WTC11 (cell line): Measurements from ENCODE around the gene ELOA. TPM values are rescaled to one million over a fixed set of nuclear protein-coding genes. Genes with fewer than 3 reads are reported as not detected.

Experiments used
- ATAC-seq: fragments of 200-7000 bp; cut with Tn5 transposase; 2 replicates; pipeline ENCODE4 v1.10.0; 2021; ENCODE audit warnings: mild to moderate bottlenecking, moderate library complexity
- CTCF ChIA-PET: fragments of 300-600 bp; sonication (Branson Sonifier 250); formaldehyde crosslinking; loops from one replicate; lab custom pipeline; 2021; ENCODE audit warnings: antibody characterized with exemption; lab: Charles Lee
- POLR2A ChIA-PET: fragments of 350-600 bp; sonication (Branson Sonifier 250); formaldehyde crosslinking; loops from one replicate; lab custom pipeline; 2021; ENCODE audit warnings: antibody characterized with exemption; lab: Charles Lee
- DNase-seq: peaks from one replicate; pipeline ENCODE4 v3.0.0; 2021; ENCODE audit warnings: low spot score
- H3K27ac Mint-ChIP-seq: 2 replicates; pipeline ENCODE4 v1.8.0; 2021; ENCODE audit warnings: mixed read lengths
- H3K27me3 Mint-ChIP-seq: 2 replicates; pipeline ENCODE4 v1.8.0; 2021; ENCODE audit warnings: low read depth, mild to moderate bottlenecking, moderate library complexity, mixed read lengths
- H3K36me3 Mint-ChIP-seq: 2 replicates; pipeline ENCODE4 v1.8.0; 2021; ENCODE audit warnings: mixed read lengths
- H3K4me1 Mint-ChIP-seq: 2 replicates; pipeline ENCODE4 v1.8.0; 2022; ENCODE audit warnings: mixed read lengths
- H3K4me3 Mint-ChIP-seq: 2 replicates; pipeline ENCODE4 v1.8.0; 2021; ENCODE audit warnings: mild to moderate bottlenecking, moderate library complexity, mixed read lengths
- H3K9me3 Mint-ChIP-seq: 2 replicates; pipeline ENCODE4 v1.8.0; 2021; ENCODE audit warnings: mixed read lengths
- ATF6 ChIP-seq: sonication (generic); formaldehyde crosslinking; IDR thresholded peaks from 2 replicates; pipeline ENCODE4 v1.8.1; 2023; ENCODE audit warnings: mild to moderate bottlenecking, missing genetic modification reagents
- CBFB ChIP-seq: sonication (generic); formaldehyde crosslinking; IDR thresholded peaks from 2 replicates; pipeline ENCODE4 v1.8.1; 2022; ENCODE audit warnings: mild to moderate bottlenecking, low read depth, missing genetic modification reagents
- CREB1 ChIP-seq: sonication (generic); formaldehyde crosslinking; IDR thresholded peaks from 2 replicates; pipeline ENCODE4 v1.8.0; 2023; ENCODE audit warnings: mild to moderate bottlenecking, missing genetic modification reagents
- CREM ChIP-seq: sonication (generic); formaldehyde crosslinking; IDR thresholded peaks from 2 replicates; pipeline ENCODE4 v1.8.1; 2022; ENCODE audit warnings: mild to moderate bottlenecking, missing genetic modification reagents, moderate library complexity
- FOXJ3 ChIP-seq: sonication (generic); formaldehyde crosslinking; IDR thresholded peaks from 2 replicates; pipeline ENCODE4 v1.9.0; 2021; ENCODE audit warnings: missing genetic modification reagents, mild to moderate bottlenecking, borderline replicate concordance
- GTF2I ChIP-seq: fragments of 250-450 bp; sonication (Bioruptor Pico); conservative IDR thresholded peaks from 2 replicates; pipeline ENCODE4 v1.4.0; 2021; ENCODE audit warnings: mild to moderate bottlenecking
- PREB ChIP-seq: sonication (generic); formaldehyde crosslinking; IDR thresholded peaks from 2 replicates; pipeline ENCODE4 v1.8.1; 2022; ENCODE audit warnings: mild to moderate bottlenecking, missing genetic modification reagents, moderate library complexity, borderline replicate concordance
- RELA ChIP-seq: sonication (generic); formaldehyde crosslinking; IDR thresholded peaks from 2 replicates; pipeline ENCODE4 v1.8.1; 2022; ENCODE audit warnings: missing genetic modification reagents, mild to moderate bottlenecking, borderline replicate concordance
- SP1 ChIP-seq: sonication (generic); formaldehyde crosslinking; conservative IDR thresholded peaks from 2 replicates; pipeline ENCODE4 v1.8.1; 2022; ENCODE audit warnings: missing genetic modification reagents
- TP53 ChIP-seq: sonication (generic); formaldehyde crosslinking; IDR thresholded peaks from 2 replicates; pipeline ENCODE4 v1.8.1; 2023; ENCODE audit warnings: mild to moderate bottlenecking, missing genetic modification reagents
- USF1 ChIP-seq: sonication (generic); formaldehyde crosslinking; IDR thresholded peaks from 2 replicates; pipeline ENCODE4 v1.8.0; 2022; ENCODE audit warnings: mild to moderate bottlenecking, missing genetic modification reagents
- ZBTB21 ChIP-seq: sonication (generic); formaldehyde crosslinking; IDR thresholded peaks from 2 replicates; pipeline ENCODE4 v1.8.1; 2023; ENCODE audit warnings: mild to moderate bottlenecking, missing genetic modification reagents, borderline replicate concordance
- ZNF138 ChIP-seq: sonication (generic); formaldehyde crosslinking; conservative IDR thresholded peaks from 2 replicates; pipeline ENCODE4 v1.8.1; 2022; ENCODE audit warnings: mild to moderate bottlenecking, moderate library complexity, missing genetic modification reagents
- ZNF219 ChIP-seq: sonication (generic); formaldehyde crosslinking; IDR thresholded peaks from 2 replicates; pipeline ENCODE4 v1.8.0; 2023; ENCODE audit warnings: missing genetic modification reagents, mild to moderate bottlenecking, borderline replicate concordance
- ZNF317 ChIP-seq: sonication (generic); formaldehyde crosslinking; IDR thresholded peaks from 2 replicates; pipeline ENCODE4 v1.8.1; 2023; ENCODE audit warnings: low read depth, mild to moderate bottlenecking, moderate library complexity, missing genetic modification reagents, borderline replicate concordance
- ZNF671 ChIP-seq: fragments of 250-450 bp; sonication (Bioruptor Pico); IDR thresholded peaks from 2 replicates; pipeline ENCODE4 v1.8.0; 2021; ENCODE audit warnings: mild to moderate bottlenecking
- total RNA-seq: library from RNA; stranded (reverse); gene quantifications from 3 replicates; pipeline ENCODE4 v1.2.3, GENCODE V29; 2021
- TF ChIP-seq, protein P1 (sequence below): sonication (generic); formaldehyde crosslinking; IDR thresholded peaks from 2 replicates; pipeline ENCODE4 v1.8.1; 2022; ENCODE audit warnings: low read depth, missing genetic modification reagents, borderline replicate concordance
- TF ChIP-seq, protein P2 (sequence below): sonication (generic); formaldehyde crosslinking; IDR thresholded peaks from 2 replicates; pipeline ENCODE4 v1.8.1; 2023; ENCODE audit warnings: mild to moderate bottlenecking, missing genetic modification reagents
- TF ChIP-seq, protein P3 (sequence below): sonication (generic); formaldehyde crosslinking; IDR thresholded peaks from 2 replicates; pipeline ENCODE4 v1.8.0; 2022; ENCODE audit warnings: mild to moderate bottlenecking, missing genetic modification reagents

The ELOA gene
- total RNA-seq, 1 experiment from 2014 or later, result 45.1 TPM

DNA sequence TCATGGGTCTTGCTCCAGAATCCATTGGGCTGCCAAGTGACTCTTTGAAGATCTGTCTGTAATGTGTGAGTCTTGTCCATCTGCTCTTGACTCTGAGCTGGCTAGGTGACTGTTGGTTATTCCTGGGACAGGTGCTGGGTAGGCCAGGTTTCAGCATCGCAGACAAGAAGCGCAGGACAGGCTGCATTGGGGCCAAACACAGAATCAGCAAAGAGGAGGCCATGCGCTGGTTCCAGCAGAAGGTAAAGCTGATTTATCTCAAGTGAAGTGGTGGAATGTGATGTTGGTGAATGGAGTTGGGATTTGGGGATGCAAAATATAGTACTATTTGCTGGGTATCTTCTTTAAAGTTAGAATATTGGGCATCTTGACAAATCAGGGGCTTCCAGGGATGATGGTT, 47.6 kb upstream of the ELOA start:
- Mint-ChIP-seq H3K9me3 (no peaks in the 10 kb centered on the region), H3K27ac (peak overlapping the region; percentile 30; the same call in 1 of the 2 replicates), H3K36me3 (peaks cover 87% of the 10 kb centered on the region), H3K27me3 (no peaks in the 10 kb centered on the region), H3K4me1 (peaks cover 49% of the 10 kb centered on the region), H3K4me3 (peak overlapping the region; percentile 98)
- ATAC-seq (no peak), DNase-seq (no peak)
- ChIA-PET POLR2A (interaction anchor here (0.6 kb wide), 1 partner anchor 270 kb away, joined by 4 read pairs; no protein-coding TSS in a partner anchor), CTCF (interaction anchor here (1.0 to 1.3 kb wide), 2 partner anchors 58 to 152 kb away, joined by 3 read pairs; no protein-coding TSS in a partner anchor)
- no peak for TF ChIP-seq ZNF671
- TF ChIP-seq USF1, result no peak
- TF ChIP-seq TP53 (CRISPR knock-in tag), result no peak
- no peak for TF ChIP-seq FOXJ3 (CRISPR knock-in tag)
- TF ChIP-seq ZNF138, result no peak
- no peak for TF ChIP-seq CREB1 (CRISPR knock-in tag)
- TF ChIP-seq ATF6, result no peak
- TF ChIP-seq, protein P1, sequence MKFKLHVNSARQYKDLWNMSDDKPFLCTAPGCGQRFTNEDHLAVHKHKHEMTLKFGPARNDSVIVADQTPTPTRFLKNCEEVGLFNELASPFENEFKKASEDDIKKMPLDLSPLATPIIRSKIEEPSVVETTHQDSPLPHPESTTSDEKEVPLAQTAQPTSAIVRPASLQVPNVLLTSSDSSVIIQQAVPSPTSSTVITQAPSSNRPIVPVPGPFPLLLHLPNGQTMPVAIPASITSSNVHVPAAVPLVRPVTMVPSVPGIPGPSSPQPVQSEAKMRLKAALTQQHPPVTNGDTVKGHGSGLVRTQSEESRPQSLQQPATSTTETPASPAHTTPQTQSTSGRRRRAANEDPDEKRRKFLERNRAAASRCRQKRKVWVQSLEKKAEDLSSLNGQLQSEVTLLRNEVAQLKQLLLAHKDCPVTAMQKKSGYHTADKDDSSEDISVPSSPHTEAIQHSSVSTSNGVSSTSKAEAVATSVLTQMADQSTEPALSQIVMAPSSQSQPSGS (CRISPR knock-in tag), result no peak
- TF ChIP-seq ZNF317, result no peak
- no peak for TF ChIP-seq PREB (CRISPR knock-in tag)
- no peak for TF ChIP-seq GTF2I (CRISPR knock-in tag)
- TF ChIP-seq, protein P2, sequence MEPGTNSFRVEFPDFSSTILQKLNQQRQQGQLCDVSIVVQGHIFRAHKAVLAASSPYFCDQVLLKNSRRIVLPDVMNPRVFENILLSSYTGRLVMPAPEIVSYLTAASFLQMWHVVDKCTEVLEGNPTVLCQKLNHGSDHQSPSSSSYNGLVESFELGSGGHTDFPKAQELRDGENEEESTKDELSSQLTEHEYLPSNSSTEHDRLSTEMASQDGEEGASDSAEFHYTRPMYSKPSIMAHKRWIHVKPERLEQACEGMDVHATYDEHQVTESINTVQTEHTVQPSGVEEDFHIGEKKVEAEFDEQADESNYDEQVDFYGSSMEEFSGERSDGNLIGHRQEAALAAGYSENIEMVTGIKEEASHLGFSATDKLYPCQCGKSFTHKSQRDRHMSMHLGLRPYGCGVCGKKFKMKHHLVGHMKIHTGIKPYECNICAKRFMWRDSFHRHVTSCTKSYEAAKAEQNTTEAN, result no peak
- no peak for TF ChIP-seq SP1 (CRISPR knock-in tag)
- TF ChIP-seq RELA (CRISPR knock-in tag), result no peak
- no peak for TF ChIP-seq ZNF219 (CRISPR knock-in tag)
- TF ChIP-seq ZBTB21 (CRISPR knock-in tag), result no peak
- TF ChIP-seq CREM (CRISPR knock-in tag), result no peak
- no peak for TF ChIP-seq CBFB (CRISPR knock-in tag)

DNA sequence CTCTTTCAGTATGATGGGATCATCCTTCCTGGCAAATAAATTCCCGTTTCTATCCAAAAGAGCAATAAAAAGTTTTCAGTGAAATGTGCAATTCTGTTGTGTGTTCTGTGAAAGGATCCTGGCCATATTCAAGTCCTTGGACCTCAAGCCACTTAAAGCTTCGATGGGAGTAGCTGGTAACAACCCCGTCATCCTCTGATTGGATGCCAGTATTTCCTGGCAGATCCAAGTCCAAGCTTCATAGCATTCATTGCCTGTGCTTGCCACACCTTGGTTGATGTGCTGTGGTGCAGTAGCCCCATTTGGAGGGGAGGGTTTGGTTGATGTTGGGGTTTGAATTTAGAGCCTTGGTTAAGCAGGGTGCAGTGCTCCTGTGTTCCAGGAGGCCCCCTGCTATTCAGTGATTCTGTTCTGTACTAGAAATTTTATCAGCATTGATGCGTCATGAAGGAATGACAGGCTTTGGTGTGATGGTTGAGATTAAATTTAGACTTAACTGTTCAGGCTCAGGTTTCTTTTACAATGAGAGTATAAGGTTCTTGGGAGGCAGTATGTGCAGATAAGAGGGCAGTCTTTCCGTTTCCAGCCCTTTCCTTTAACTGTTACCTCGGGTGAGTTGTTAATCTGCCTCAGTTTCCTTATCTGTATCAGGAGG, 46.8 kb upstream of the ELOA start:
- no peak for ATAC-seq

More for the DNA sequence above, 46.8 kb upstream of the ELOA start:
- Mint-ChIP-seq H3K9me3 (no peaks in the 10 kb centered on the region), H3K36me3 (peaks cover 94% of the 10 kb centered on the region), H3K27ac (peak overlapping the region; percentile 55), H3K4me3 (peak overlapping the region; percentile 45), H3K4me1 (peaks cover 49% of the 10 kb centered on the region), H3K27me3 (no peaks in the 10 kb centered on the region)
- CTCF ChIA-PET, result interaction anchor here (1.0 kb wide), 1 partner anchor 59 kb away, joined by 3 read pairs; no protein-coding TSS in a partner anchor
- POLR2A ChIA-PET, result interaction anchor here (0.6 kb wide), 1 partner anchor 234 kb away, joined by 3 read pairs; no protein-coding TSS in a partner anchor
- TF ChIP-seq, protein P3, sequence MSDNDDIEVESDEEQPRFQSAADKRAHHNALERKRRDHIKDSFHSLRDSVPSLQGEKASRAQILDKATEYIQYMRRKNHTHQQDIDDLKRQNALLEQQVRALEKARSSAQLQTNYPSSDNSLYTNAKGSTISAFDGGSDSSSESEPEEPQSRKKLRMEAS, result no peak
- TF ChIP-seq ZNF671, result 0 out of 2 replicates have a peak, but pooled peaks have one; percentile 10
- no peak for DNase-seq
